ENCODE data around the gene NTSR2.

The NTSR2 gene, protein sequence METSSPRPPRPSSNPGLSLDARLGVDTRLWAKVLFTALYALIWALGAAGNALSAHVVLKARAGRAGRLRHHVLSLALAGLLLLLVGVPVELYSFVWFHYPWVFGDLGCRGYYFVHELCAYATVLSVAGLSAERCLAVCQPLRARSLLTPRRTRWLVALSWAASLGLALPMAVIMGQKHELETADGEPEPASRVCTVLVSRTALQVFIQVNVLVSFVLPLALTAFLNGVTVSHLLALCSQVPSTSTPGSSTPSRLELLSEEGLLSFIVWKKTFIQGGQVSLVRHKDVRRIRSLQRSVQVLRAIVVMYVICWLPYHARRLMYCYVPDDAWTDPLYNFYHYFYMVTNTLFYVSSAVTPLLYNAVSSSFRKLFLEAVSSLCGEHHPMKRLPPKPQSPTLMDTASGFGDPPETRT

DNA sequence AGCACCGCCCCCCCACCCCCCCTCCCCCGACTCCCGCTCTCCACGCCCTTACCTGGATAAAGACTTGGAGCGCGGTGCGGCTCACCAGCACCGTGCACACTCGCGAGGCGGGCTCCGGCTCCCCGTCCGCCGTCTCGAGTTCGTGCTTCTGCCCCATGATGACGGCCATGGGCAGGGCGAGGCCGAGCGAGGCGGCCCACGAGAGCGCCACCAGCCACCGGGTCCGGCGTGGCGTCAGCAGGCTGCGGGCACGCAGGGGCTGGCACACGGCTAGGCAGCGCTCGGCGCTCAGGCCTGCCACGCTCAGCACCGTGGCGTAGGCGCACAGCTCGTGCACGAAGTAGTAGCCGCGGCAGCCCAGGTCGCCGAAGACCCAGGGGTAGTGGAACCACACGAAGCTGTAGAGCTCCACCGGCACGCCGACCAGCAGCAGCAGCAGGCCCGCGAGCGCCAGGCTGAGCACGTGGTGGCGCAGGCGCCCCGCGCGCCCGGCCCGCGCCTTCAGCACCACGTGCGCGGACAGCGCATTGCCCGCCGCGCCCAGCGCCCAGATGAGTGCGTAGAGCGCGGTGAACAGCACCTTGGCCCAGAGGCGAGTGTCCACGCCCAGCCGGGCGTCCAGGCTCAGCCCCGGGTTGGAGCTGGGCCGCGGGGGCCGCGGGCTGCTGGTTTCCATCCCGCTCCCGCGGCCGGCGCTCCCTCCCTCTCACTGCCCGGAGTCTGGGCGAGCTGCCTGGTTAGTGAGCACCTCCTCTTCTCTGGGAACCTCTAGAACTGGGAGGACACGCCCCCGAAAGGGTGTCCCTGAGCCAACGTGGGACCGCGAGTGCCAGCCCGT lies at the start of gene NTSR2:
Gene NTSR2 (minus strand): TSS at position 742 of the 838 bp plus-strand sequence. CDS start 66 bp downstream, at position 676.
- peak; percentile 67 for DNase-seq

DNA sequence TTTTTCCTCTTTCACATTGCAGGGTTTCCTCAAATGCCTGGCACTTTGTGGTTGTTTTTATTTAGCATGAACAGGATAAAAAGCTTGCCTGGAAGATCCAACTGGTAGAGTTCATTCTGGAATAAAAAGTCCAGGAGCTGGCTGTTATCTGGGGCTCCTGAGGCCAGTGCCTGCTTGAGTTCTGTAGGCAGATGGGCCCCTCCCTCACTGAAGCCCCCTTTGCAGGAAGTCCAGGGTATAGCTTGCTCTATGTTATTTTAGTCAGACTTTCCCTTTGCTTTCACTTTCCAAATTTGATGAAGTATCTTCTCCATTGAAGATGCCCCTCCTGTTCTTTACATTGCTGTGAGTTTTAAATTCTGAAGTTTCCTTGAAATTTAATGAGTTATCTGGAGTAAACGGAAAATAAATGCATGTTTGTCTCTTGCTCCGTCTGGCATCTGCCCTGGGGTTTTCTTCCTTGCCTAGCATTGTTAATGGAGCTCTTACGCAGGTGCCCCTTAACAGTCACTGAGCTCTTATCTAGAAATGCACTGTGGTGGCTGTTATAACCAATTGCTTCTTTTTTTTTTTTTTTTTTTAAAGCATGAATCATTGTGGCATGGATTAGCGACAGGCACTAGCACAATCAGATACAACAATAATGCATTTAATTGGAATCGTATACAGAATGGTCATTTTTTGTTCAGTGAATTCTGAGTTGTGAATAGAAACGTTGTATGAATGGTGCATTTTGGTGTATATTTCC lies 49.4 kb upstream of the NTSR2 start:
- no peak for DNase-seq

DNA sequence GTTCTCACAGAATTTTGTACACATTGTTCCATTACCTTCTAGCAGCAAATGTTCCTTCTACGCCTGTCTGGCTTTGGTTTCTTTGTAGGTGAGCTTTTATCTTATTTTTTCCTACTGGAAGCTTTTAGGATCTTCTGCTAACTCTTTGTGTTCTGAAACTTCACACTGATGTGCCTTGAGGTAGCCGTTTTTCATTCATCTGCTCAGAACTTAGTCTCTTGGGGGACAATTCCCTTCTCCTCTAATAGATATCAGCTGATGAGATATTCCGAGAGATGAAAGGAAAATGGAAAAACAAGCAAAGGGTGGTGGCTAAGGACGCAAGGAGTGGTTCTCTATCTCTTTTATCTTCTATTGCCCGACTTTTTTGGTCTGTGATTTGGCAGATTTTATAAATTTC lies 48.6 kb upstream of the NTSR2 start:
- DNase-seq, result no peak

DNA sequence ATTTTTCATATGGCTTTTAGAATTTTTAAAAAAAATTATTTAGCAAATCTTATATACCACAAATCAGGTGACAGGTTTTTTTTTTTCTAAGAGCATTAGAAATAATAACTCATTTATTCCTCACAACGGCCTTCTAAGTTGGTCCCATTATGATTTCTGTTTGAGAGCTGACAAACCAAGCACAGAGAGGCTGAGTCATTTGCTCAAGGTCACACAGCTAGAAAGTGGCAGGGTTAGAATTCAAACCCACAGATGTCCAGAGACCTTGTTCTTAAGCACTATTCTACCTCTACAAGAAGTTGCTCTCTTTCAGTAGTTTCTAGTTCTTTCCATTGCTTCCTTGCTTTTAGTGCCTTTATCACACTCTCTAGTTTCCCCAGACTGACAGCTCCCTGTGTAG lies 47.6 kb upstream of the NTSR2 start:
- no peak for DNase-seq

DNA sequence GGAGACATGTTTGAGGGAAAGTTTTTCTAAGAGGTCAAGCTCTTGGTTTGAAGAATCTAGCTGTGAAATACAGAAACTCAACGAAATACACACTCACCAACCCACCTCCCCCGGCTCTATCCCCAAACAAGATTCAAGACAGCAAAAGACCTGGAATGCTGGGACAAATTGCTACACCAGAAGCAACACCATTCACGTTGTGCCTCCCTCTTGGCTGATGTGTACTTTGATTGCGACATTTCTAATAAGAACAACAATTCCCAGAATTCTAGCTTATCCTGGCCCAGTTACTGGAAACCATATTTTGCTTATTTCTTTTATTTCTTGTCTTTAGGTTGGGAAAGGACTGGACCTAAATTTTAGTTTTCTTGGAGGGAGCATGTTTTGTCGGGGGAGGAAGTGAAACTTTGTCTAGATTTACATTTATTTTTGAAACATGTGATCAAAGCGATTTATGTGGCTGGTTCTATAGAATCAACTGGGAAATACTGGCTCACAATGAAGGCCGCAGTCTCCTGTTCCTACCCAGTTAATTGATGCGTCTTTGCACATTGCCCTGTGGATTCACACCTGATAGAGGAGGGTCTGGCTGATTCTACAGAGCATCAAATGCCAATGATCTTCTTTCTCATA lies 46.8 kb upstream of the NTSR2 start:
- no peak for DNase-seq

DNA sequence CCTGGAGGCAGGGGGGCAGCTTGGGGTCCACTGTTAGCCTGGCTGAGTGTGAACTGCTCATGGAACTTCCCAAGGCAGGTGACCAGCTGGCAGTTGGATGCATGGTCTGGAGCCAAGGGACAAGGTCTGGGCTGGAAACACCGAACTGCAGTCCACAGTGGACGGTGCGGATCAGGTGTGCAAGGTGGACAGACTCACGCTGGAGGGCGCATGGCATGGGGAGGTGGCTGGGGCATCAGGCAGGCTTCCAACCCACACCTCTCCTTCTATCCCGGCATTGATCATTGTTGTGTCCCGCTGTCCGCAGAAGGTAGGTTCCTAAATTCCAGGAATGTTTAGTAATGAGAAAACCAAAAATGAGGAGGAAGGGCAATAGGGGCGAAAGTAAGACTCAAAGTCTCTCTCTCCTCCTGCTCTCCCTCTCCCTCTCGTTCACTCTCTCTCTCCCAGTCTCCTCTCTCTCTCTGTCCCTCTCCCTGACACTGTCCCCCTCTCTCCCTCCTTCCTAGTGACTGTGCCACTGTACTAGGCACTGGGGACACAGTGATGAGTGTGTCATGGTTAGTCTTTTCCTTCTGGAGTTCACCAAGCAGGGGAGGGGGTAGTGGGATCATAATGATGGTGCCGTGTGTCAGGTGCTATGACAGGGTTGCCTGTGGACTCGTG lies 46.1 kb upstream of the NTSR2 start:
- DNase-seq, result no peak

DNA sequence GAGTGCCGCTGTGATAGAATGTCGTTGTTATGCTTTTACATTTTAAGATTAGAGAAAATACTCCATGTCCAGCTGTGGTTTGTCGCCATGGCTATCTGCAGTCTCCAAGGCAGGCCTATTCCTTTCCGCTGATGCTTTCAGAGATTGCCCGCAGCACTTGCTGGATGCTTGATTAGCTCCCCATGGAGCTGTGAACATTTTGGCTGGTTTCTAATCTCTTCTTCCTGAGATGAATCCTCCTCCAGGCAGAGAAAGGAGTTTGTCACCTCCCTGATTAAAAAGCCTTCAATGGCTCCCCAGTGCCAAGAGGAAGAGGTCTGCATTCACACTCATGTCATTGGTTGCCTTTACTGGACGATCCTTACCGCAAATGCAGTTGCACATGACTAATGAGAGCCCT lies 43.8 kb upstream of the NTSR2 start:
- no peak for DNase-seq

DNA sequence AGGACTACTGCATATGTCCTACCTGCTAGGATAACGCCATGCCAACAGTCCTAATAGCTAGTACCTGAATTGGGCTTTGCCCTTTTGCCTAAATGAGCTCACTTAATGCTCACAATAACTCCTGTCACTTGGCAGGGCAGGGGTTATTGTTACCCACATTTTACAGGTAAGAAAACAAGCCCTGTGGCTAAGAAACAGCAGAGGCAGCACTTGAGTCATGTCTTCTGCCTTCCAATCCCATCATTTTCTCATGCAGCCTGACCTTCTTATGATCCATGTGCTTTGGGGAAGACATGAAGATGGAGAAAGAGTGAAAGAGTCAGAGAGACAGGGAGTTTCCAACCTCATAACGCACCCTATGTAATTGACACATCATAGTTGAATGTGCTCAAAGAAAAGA lies 42.9 kb upstream of the NTSR2 start:
- no peak for DNase-seq

DNA sequence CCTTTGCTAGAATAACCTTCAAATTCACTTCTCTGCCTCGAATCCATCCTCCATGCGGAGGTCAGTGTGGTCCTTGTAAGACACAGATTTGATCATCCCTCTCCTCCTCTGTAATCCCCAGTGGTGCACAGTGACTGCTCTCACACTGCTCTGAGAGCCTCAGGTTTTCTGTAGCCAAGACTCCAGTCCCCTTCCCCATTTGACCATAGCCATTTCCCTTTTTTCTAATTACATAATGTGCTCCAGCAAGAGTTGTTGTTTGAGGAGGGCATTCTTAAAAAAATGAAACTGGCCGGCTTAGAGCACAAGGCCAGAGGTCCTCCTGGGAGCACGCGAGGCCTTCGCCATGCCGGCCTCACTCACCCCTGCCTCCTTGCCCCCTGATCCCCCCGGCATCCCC lies 41.8 kb upstream of the NTSR2 start:
- no peak for DNase-seq

DNA sequence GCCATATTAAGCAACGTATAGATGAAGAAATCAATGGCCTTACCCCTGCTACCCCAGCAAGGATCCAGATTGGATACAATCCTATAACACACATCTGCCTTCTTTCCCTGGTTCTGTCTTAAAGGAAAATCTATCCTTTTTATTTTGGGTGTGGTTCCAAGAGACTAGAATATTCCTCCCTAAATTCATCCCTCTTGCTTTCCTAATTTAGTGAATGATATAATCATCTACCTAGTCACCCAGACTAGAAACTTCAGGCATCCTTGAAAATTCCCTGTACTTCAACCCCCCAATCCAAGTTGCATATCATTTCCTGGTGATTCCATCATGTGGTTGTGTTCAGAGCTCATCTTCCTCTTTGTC lies 41.3 kb upstream of the NTSR2 start:
- no peak for DNase-seq

DNA sequence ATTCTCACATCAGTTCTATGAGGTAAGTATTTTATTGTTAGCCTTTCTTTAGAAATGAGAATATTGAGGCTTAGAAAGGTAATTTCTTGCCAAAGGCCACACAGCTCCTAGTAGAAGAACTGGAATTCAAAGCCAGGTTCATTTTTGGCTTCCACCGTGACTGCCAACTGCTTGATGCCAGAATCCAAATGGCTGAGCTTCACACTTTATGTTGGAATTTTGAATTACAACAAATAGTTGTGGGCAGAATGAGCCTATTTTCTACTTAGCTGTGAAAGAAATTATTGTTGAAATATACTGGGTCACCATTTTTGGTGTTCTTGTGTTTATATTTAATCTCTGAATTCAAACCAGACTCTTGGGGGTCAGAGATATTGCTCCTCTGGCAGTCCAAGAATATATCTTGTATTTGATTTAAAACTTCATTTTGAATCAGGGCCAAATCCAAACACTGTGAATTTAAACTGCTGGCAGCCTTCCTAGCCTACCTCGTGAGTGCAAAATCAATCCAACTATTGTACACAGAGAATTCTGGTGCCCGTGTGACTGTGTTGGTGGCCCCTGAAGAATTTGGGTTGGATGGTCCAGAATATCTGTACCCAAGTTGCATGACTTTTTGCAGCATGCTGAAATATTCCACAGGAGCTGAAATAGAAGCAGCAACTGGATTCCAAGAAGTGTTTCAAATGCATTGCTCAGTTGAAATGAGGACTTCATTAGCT lies 40.8 kb upstream of the NTSR2 start:
- DNase-seq, result no peak

DNA sequence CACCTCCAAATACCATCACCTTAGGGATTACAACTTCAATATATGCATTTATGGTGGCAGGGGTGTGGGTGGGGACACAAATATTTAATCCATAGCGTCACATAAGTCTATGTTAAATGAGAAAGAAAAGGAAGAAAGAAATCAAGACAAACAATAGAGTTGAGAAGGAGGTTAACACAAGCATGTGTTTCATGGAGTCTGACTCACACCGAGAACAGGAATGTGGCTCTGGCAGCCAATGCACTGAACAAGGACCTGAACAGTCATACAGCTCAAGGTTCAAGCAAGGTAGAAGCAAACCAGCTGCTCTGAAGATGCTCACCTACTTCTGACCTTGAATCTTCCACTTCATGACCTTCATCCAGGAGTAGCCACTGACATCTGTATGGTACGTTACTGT lies 40.2 kb upstream of the NTSR2 start:
- DNase-seq, result no peak

DNA sequence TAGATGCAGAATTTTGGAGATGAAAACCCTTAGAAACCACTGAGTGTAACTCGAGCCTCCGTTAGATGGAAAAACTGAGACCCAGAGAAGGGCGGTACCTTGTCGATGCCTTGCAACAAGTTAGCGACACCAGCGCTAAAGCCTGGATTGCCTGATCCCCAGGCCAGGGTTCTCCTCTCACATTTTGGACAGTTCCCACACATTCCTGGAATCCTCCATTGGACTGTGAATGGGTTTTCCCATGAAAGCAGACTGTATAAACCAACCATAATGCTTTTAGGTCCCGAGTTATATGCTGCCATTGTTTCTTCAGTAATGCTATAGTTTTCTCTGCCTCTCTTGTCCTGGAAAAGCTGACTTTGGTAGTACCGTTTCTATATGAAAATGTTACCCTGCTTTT lies 39.3 kb upstream of the NTSR2 start:
- DNase-seq, result no peak

DNA sequence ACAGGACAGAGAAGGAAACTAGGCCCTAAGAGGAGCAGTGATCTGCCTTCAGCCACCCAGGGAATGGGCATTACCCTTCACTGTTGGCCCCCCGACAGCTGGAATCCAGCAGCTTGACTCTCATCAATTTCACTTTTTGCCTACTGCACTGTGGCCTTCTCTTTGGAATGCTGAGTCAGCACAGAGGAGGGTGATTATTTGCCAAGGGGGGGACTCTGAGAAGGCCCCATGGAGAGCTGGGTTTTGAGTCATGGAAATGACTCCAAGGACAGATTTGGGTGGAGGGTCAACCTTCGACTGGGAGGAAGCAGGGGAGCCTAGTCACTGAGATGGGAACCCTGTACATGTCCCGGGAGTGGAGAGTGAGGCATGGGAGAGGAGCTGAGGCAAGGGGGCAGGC lies 38.1 kb upstream of the NTSR2 start:
- DNase-seq, result no peak

DNA sequence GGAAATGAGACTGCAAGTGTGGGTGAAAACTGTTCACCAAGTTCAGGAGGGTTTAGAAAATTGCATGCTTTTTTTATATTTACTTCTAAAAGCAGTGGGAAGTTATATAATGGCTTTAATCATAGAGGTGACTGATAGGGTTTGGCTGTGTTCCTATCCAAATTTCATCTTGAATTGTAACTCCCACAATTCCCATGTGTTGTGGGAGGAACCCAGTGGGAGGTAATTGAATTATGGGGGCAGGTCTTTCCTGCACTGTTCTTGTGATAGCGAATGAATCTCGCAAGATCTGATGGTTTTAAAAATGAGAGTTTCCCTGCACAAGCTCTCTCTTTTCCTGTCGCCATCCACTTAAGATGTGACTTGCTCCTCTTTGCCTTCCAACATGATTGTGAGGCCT lies 35.7 kb upstream of the NTSR2 start:
- DNase-seq, result no peak

DNA sequence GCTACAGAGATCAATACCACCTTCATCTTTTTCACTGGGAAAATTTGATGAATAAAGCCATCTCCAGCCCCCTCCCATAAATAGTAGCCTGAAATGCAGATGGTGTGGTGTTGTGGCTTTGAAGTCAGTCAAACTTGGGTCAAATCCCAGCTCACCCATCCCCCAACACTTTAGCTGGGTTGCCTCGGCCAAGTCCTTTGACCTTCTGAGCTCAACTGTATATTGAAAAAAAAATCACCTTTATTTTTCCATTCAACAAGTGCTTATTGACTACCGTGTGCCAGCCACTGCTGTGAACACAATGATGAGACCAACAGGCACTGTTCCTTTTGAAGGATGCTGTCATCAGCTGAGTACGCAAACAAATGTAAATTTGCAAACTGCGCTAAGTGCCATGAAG lies 35.1 kb upstream of the NTSR2 start:
- DNase-seq, result no peak

DNA sequence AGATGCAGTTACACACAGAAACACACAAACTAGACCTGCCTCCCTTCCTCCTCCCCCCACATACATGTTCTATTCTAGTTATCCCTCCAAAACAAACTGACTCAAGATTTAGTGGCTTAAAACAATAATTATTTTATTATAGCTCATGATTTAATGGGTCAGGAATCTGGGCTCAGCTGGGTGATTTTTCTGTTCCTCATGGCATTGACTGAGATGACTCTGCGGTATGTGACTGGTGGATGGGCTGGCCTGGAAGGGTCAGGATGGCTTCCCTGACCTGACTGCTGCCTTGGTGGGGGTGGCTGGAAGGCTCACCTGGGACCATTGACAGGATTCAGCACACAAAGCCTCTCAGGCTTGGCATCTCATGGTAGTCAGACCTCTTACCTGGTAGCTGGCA lies 33.7 kb upstream of the NTSR2 start:
- no peak for DNase-seq

DNA sequence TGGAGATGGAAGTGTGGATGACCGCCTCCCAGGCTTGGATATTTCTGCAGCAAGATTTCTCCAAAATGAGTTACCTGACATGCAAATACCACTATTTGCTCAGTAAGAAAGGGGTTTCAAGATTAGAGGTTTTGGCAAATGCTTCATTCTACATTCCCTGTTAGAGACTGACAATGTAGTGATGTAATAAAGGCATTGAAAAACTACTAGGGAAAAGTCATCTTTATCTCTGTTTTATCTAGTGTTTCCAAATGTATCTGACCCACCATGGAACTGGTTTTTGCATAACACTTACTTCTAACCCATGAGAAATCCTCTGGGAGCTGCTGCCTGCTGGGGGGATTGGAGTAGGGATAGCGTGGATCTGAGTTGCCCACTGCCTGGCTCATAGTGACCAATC lies 33.0 kb upstream of the NTSR2 start:
- DNase-seq, result no peak

DNA sequence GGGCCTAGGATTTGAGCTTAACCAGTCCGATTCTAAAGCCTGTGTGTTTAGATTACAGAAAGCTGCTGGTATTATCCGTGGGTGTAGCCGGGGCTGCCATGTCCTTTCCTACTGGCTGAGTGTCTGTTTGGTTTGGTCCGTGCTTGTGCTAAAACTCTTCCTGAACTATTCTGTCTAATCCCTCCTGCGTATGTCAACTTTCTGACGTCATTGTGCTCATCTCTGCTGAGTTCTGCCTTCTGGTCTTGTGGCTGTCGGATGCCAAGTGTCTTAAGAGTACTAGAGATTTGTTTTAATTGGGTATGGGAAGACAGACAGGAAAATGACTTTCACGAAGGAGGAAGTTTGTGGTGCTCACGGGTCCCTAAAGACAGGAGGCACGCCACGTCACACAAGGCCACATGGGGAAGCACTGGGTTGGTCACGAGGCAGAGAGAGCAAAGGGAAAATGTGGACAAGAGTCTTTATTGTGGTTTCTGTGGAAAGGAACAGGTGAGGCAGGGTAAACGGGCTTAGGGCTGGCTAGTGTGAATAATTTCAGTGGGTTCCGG lies 31.8 kb upstream of the NTSR2 start:
- DNase-seq, result no peak

DNA sequence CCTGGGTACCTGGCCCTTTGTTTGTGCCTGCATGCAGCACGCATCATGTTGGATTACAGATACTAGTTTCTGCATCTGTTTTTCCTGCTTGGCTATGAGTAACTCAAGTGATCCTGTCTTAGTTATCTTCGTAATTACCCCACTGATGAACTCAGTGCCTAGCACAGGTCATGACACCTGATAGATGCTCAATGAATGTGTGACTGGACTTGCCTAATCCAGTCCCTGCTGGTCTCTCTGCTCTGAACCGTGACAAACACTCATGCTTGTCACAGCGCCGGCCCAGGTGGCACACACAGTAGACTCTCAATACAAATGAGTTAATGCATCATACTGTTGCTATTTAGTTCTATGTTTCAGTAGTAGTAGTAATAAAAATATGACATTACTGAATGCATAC lies 31.2 kb upstream of the NTSR2 start:
- no peak for DNase-seq

All from activated CD8-positive, alpha-beta memory T cell treated with anti-CD3 and anti-CD28 coated beads, Interleukin-2, amount 50 U/mL, for 48 hours (primary cell).